Spleen (tissue), 7 donors: ENCODE results near the gene NAA80.

Source experiments
- POLR2A ChIP-seq, 3 donors: fragments of 450-650 bp; IDR thresholded peaks; one replicate each; pipeline ENCODE4 v1.5.1; 2017; ENCODE audit warnings: antibody characterized with exemption in 3 of 3, mild to moderate bottlenecking in 1 of 3
- POLR2AphosphoS5 ChIP-seq, 3 donors: sonication (generic); formaldehyde crosslinking; IDR thresholded peaks; one replicate each; pipeline ENCODE4 v1.5.1; 2017; ENCODE audit warnings: antibody characterized with exemption in 3 of 3
- TF ChIP-seq, protein P1 (sequence below), 11 experiments: fragments of 200-600 bp in 7 of 11; fragments of 450-650 bp in 4 of 11; sonication (generic) in 4 of 11; IDR thresholded peaks in 8 of 11; conservative IDR thresholded peaks in 3 of 11; 1 replicate in 7 of 11; 2 replicates in 4 of 11; pipeline versions ENCODE4 v1.4.0 to v1.8.0; 2016 to 2021; ENCODE audit warnings: antibody characterized with exemption in 11 of 11, inconsistent platforms in 4 of 11, mild to moderate bottlenecking in 1 of 11
- donor health status: DM: no; HTN: no; CAD: no; lungs with moderate emphysema.
- donor health status: DM: no; HTN: no; CAD: no.
- donor health status: DM: no; HTN: no; CAD: no.

DNA sequence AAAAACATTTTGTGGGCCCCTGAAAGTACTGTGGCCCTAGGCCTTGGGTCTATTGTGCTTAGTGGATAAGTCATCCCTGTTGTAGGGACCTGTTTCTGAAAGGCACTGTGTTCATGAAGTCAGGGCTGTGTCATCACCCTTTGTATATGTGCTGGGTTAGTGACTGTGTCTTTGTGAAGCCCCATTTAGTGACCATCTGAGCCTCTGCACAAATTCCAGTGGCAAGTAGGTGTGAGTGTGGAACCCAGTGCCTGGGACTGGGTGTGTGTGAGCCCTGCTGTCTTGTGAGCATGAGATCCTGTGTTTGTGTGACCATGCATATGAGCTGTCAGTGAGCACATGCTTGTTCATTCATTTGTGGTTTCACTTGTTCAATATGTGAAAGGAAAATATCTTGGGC lies 5.4 kb upstream of the NAA80 start:
- peak in 1 of 3 donors; percentile 51 for TF ChIP-seq POLR2AphosphoS5 (IDR thresholded peaks at IDR 0.05)
- TF ChIP-seq, protein P1, sequence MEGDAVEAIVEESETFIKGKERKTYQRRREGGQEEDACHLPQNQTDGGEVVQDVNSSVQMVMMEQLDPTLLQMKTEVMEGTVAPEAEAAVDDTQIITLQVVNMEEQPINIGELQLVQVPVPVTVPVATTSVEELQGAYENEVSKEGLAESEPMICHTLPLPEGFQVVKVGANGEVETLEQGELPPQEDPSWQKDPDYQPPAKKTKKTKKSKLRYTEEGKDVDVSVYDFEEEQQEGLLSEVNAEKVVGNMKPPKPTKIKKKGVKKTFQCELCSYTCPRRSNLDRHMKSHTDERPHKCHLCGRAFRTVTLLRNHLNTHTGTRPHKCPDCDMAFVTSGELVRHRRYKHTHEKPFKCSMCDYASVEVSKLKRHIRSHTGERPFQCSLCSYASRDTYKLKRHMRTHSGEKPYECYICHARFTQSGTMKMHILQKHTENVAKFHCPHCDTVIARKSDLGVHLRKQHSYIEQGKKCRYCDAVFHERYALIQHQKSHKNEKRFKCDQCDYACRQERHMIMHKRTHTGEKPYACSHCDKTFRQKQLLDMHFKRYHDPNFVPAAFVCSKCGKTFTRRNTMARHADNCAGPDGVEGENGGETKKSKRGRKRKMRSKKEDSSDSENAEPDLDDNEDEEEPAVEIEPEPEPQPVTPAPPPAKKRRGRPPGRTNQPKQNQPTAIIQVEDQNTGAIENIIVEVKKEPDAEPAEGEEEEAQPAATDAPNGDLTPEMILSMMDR (IDR thresholded peaks at IDR 0.05 in 8 of 11, conservative IDR thresholded peaks at IDR 0.05 in 3 of 11) = no peak
- TF ChIP-seq POLR2A (IDR thresholded peaks at IDR 0.05) = no peak
